T-helper 2 cell (primary cell): Measurements from ENCODE around the gene TEX22.

Experiments
- DNase-seq, 5 experiments: peaks; one replicate each; pipeline versions ENCODE4 v3.0.0 to v3.0.0-alpha.2; 2012 to 2022

The TEX22 gene

GRCh38 chr14:105422695-105423487 lies 24.6 kb downstream of the TEX22 start:
- no peak for DNase-seq

GRCh38 chr14:105423488-105424195 lies 25.3 kb downstream of the TEX22 start:
- DNase-seq, result no peak

- no peak for DNase-seq
Observed at GRCh38 chr14:105424861-105425260, 26.5 kb downstream of the TEX22 start.

- no peak for DNase-seq
Observed at GRCh38 chr14:105425823-105426247, 27.5 kb downstream of the TEX22 start.

GRCh38 chr14:105426416-105427130 lies 28.2 kb downstream of the TEX22 start:
- DNase-seq, result no peak

GRCh38 chr14:105427412-105427811 lies 29.1 kb downstream of the TEX22 start:
- DNase-seq, result no peak

- no peak for DNase-seq
Observed at GRCh38 chr14:105427936-105428485, 29.7 kb downstream of the TEX22 start.

GRCh38 chr14:105430042-105430441 lies 31.7 kb downstream of the TEX22 start:
- no peak for DNase-seq

- DNase-seq, result no peak
Observed at GRCh38 chr14:105430565-105430964, 32.2 kb downstream of the TEX22 start.

GRCh38 chr14:105431256-105431655 lies 32.9 kb downstream of the TEX22 start:
- no peak for DNase-seq

- no peak for DNase-seq
Observed at GRCh38 chr14:105432657-105433056, 34.3 kb downstream of the TEX22 start.

- no peak for DNase-seq
Observed at GRCh38 chr14:105433161-105433605, 34.8 kb downstream of the TEX22 start.

- no peak for DNase-seq
Observed at GRCh38 chr14:105436402-105436801, 38.1 kb downstream of the TEX22 start.

GRCh38 chr14:105436891-105437722 lies 38.8 kb downstream of the TEX22 start:
- no peak for DNase-seq

GRCh38 chr14:105437723-105438500 lies 39.6 kb downstream of the TEX22 start:
- no peak for DNase-seq

GRCh38 chr14:105439179-105439578 lies 40.8 kb downstream of the TEX22 start:
- no peak for DNase-seq

GRCh38 chr14:105439710-105440553 lies 41.6 kb downstream of the TEX22 start:
- no peak for DNase-seq

- DNase-seq, result no peak
Observed at GRCh38 chr14:105440554-105440900, 42.2 kb downstream of the TEX22 start.

GRCh38 chr14:105440992-105441391 lies 42.7 kb downstream of the TEX22 start:
- DNase-seq, result no peak

GRCh38 chr14:105442125-105442524 lies 43.8 kb downstream of the TEX22 start:
- DNase-seq, result no peak
